HFFc6 (cell line): ENCODE data around the gene LMBRD1. TPM values are rescaled to one million over a fixed set of nuclear protein-coding genes. Genes with fewer than 3 reads are reported as not detected.
A peak's percentile ranks its signal among the peaks of the same experiment; 100 is the strongest.

Experiments used
- DNase-seq: peaks from one replicate; pipeline ENCODE4 v3.0.0-alpha.2; 2018
- H3K27ac Mint-ChIP-seq: 2 replicates; pipeline ENCODE4 v1.8.0; 2020; ENCODE audit warnings: mild to moderate bottlenecking, mixed read lengths
- H3K27me3 Mint-ChIP-seq: 2 replicates; pipeline ENCODE4 v1.8.0; 2021; ENCODE audit warnings: mild to moderate bottlenecking, moderate library complexity, mixed read lengths; ENCODE audit not compliant: insufficient read depth
- H3K36me3 Mint-ChIP-seq: 2 replicates; pipeline ENCODE4 v1.8.0; 2021; ENCODE audit warnings: low read depth, mixed read lengths
- H3K4me1 Mint-ChIP-seq: 2 replicates; pipeline ENCODE4 v1.8.0; 2020; ENCODE audit warnings: low read depth, mixed read lengths
- H3K4me3 Mint-ChIP-seq: 2 replicates; pipeline ENCODE4 v1.8.0; 2020; ENCODE audit warnings: mild to moderate bottlenecking, moderate library complexity, mixed read lengths
- H3K9me3 Mint-ChIP-seq: 2 replicates; pipeline ENCODE4 v1.8.0; 2020; ENCODE audit warnings: mild to moderate bottlenecking, mixed read lengths
- total RNA-seq, 6 experiments: library from RNA; stranded (reverse); fragmentation: NEBNext Ultra II Directional; extraction: Animal tissue kit (Norgen Biotek cat#: 25700); gene quantifications; 2 replicates in 1 of 6; 3 replicates in 5 of 6; pipeline ENCODE4 v1.2.3, GENCODE V29; 2021
- TF ChIP-seq, protein P1 (sequence below): fragments of 200-600 bp; sonication (generic); IDR thresholded peaks from 2 replicates; pipeline ENCODE4 v1.5.0; 2021; ENCODE audit warnings: antibody characterized with exemption, mild to moderate bottlenecking

LMBRD1 gene
- total RNA-seq, 6 experiments from 2014 or later: 17.0 to 22.3 (median 21.4) TPM

DNA sequence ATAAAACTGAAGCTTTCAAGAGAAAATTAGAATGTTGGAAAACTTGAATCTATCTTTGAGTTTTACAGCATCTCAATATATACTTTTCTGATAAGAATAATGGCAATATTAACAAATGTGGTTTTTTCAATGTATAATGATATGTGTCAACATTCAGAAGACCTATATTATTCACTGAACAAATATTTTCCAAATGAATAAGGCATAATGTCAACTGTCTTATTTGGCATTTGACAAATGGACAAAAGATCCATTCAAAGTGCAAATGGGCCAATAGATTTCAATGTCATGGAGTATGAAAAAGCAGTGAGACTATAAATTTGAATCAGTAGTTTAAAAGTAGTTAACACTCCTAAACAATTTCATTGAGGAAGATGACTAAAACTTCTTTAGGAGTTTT lies 20.9 kb downstream of the LMBRD1 start:
- peaks cover 12% of the 10 kb centered on the region for H3K4me1 Mint-ChIP-seq

DNA sequence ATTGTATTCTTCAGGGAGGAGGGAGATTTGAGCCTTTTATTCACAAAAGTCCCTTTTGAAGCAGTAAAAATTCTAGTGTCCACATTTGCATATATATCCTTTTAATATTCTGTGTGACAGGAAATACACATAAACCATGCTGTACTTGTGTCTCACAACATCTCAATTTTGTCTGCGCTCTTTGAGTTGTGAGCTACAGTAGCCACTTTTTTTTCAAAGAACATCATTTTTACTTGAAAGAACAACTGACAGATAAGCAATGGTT lies 21.3 kb downstream of the LMBRD1 start:
- Mint-ChIP-seq H3K27ac (no peak overlapping the region), H3K27me3 (no peaks in the 10 kb centered on the region), H3K4me3 (no peak overlapping the region), H3K4me1 (peaks cover 8% of the 10 kb centered on the region), H3K36me3 (no peaks in the 10 kb centered on the region), H3K9me3 (no peaks in the 10 kb centered on the region)
- no peak for DNase-seq
- TF ChIP-seq, protein P1, sequence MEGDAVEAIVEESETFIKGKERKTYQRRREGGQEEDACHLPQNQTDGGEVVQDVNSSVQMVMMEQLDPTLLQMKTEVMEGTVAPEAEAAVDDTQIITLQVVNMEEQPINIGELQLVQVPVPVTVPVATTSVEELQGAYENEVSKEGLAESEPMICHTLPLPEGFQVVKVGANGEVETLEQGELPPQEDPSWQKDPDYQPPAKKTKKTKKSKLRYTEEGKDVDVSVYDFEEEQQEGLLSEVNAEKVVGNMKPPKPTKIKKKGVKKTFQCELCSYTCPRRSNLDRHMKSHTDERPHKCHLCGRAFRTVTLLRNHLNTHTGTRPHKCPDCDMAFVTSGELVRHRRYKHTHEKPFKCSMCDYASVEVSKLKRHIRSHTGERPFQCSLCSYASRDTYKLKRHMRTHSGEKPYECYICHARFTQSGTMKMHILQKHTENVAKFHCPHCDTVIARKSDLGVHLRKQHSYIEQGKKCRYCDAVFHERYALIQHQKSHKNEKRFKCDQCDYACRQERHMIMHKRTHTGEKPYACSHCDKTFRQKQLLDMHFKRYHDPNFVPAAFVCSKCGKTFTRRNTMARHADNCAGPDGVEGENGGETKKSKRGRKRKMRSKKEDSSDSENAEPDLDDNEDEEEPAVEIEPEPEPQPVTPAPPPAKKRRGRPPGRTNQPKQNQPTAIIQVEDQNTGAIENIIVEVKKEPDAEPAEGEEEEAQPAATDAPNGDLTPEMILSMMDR: no peak

More for the DNA sequence above, 20.9 kb downstream of the LMBRD1 start:
- TF ChIP-seq, protein P1: no peak
- Mint-ChIP-seq H3K9me3 (no peaks in the 10 kb centered on the region), H3K27me3 (no peaks in the 10 kb centered on the region), H3K4me3 (no peak overlapping the region), H3K27ac (no peak overlapping the region), H3K36me3 (no peaks in the 10 kb centered on the region)
- no peak for DNase-seq

GRCh38 chr6:69774740-69775584 lies 21.8 kb downstream of the LMBRD1 start:
- no peak for DNase-seq
- Mint-ChIP-seq H3K27ac (no peak overlapping the region), H3K9me3 (no peaks in the 10 kb centered on the region), H3K36me3 (no peaks in the 10 kb centered on the region), H3K4me3 (no peak overlapping the region), H3K4me1 (peaks cover 6% of the 10 kb centered on the region; the same call in 1 of the 2 replicates), H3K27me3 (no peaks in the 10 kb centered on the region)
- TF ChIP-seq, protein P1: no peak

DNA sequence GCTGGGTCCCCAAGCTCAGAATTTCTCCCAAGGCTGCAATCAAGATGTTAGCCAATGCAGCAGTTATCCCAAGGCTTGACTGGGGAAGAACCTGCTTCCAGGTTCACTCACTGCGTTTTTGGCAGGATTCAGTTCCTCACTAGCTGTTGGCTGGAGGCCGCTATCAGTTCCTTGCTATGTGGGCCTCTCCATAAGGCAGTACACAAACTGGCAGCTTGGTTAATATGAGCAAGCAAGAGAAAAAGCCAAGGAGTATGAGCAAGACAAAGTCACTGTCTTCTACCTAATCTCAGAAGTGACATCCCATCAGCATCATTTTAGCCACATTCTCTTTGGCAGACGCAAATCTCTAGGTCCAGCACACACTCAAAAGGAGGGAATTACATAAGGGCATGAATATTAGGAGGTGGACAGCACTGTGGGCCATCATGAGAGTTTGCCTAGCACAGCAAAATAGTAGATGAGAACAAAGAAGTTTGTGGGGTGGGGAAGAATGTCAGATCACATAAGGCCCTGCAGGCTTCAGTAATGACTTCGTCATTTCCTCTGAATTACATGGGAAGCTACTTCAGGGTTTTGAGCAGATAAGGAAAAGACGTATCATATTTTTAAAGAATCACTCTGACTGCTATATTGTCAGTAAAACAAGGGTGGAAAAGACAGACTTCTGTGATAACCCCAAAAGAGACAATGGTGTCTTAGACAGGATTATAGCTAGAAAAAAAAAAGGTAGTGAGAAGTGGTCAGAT lies 25.5 kb downstream of the LMBRD1 start:
- TF ChIP-seq, protein P1: no peak
- no peaks in the 10 kb centered on the region for H3K9me3 Mint-ChIP-seq

GRCh38 chr6:69768664-69769063 lies 28.1 kb downstream of the LMBRD1 start:
- H3K4me1 Mint-ChIP-seq: peaks cover 6% of the 10 kb centered on the region; the same call in 1 of the 2 replicates
- TF ChIP-seq, protein P1: peak; percentile 75
- no peak for DNase-seq
- no peak overlapping the region for H3K27ac Mint-ChIP-seq
- H3K4me3 Mint-ChIP-seq: no peak overlapping the region
- no peaks in the 10 kb centered on the region for H3K9me3 Mint-ChIP-seq
- H3K36me3 Mint-ChIP-seq: no peaks in the 10 kb centered on the region
- no peaks in the 10 kb centered on the region for H3K27me3 Mint-ChIP-seq

More for the DNA sequence above, 25.5 kb downstream of the LMBRD1 start:
- no peaks in the 10 kb centered on the region for H3K36me3 Mint-ChIP-seq
- no peak for DNase-seq
- peaks cover 6% of the 10 kb centered on the region; the same call in 1 of the 2 replicates for H3K4me1 Mint-ChIP-seq
- no peaks in the 10 kb centered on the region for H3K27me3 Mint-ChIP-seq
- no peak overlapping the region for H3K4me3 Mint-ChIP-seq
- H3K27ac Mint-ChIP-seq: no peak overlapping the region
